Common myeloid progenitor, CD34-positive (primary cell): Measurements from ENCODE around the gene TNRC6C.
"Not testable (repeated sequence)": the region's sequence is repeated elsewhere in the genome, so short reads cannot be mapped to it uniquely, and the experiment has no call there.

Source experiments
- CTCF ChIA-PET: fragments of 350-600 bp; sonication (Branson Sonifier 250); formaldehyde crosslinking; loops from one replicate; lab custom pipeline; 2021; ENCODE audit warnings: antibody characterized with exemption; lab: Charles Lee
- POLR2A ChIA-PET: fragments of 350-600 bp; sonication (Branson Sonifier 250); formaldehyde crosslinking; loops from one replicate; lab custom pipeline; 2021; ENCODE audit warnings: antibody characterized with exemption; lab: Charles Lee
- DNase-seq, 3 donors: peaks; one replicate each; pipeline versions ENCODE4 v3.0.0 to v3.0.0-alpha.2; 2013
- H3K27ac ChIP-seq, 2 experiments: 1 replicate in 1 of 2; 2 replicates in 1 of 2; pipeline ENCODE4 v1.7.0; 2013; ENCODE audit warnings: inconsistent platforms in 2 of 2, low read length in 2 of 2, mild to moderate bottlenecking in 2 of 2, low read depth in 1 of 2, moderate library complexity in 1 of 2; ENCODE audit not compliant: severe bottlenecking in 2 of 2, insufficient read depth in 1 of 2, poor library complexity in 1 of 2
- H3K27me3 ChIP-seq, 5 experiments: replicated peaks in 2 of 5; 1 replicate in 3 of 5; 2 replicates in 2 of 5; pipeline versions ENCODE4 v1.6.1 to v1.7.0; 2013; ENCODE audit warnings: low read length in 4 of 5, mild to moderate bottlenecking in 2 of 5, moderate library complexity in 2 of 5, inconsistent platforms in 1 of 5; ENCODE audit not compliant: insufficient read depth in 5 of 5, control insufficient read depth in 4 of 5
- H3K36me3 ChIP-seq, 4 experiments: 1 replicate in 2 of 4; 2 replicates in 2 of 4; pipeline versions ENCODE4 v1.6.1 to v1.7.0; 2013; ENCODE audit warnings: low read length in 3 of 4, control low read depth in 1 of 4, mild to moderate bottlenecking in 1 of 4; ENCODE audit not compliant: control insufficient read depth in 4 of 4, insufficient read depth in 4 of 4
- H3K4me1 ChIP-seq, 4 experiments: 1 replicate in 3 of 4; 2 replicates in 1 of 4; pipeline versions ENCODE4 v1.6.1 to v1.7.1; 2013; ENCODE audit warnings: low read length in 3 of 4, mild to moderate bottlenecking in 3 of 4, control low read depth in 1 of 4, inconsistent platforms in 1 of 4, moderate library complexity in 1 of 4; ENCODE audit not compliant: control insufficient read depth in 4 of 4, insufficient read depth in 4 of 4; ENCODE audit errors: control extremely low read depth in 1 of 4
- H3K4me3 ChIP-seq, 7 experiments: 1 replicate in 4 of 7; 2 replicates in 3 of 7; pipeline versions ENCODE4 v1.5.1 to v1.7.0; 2013; ENCODE audit warnings: mild to moderate bottlenecking in 7 of 7, low read length in 6 of 7, moderate library complexity in 6 of 7, inconsistent platforms in 2 of 7, low read depth in 2 of 7, control low read depth in 1 of 7; ENCODE audit not compliant: insufficient read depth in 4 of 7, control insufficient read depth in 1 of 7; ENCODE audit errors: extremely low read depth in 1 of 7
- H3K9me3 ChIP-seq, 5 experiments: 1 replicate in 4 of 5; 2 replicates in 1 of 5; pipeline versions ENCODE4 v1.6.1 to v1.7.1; 2013; ENCODE audit warnings: low read length in 4 of 5, mild to moderate bottlenecking in 2 of 5, inconsistent platforms in 1 of 5, low read depth in 1 of 5, moderate library complexity in 1 of 5; ENCODE audit not compliant: control insufficient read depth in 4 of 5, insufficient read depth in 2 of 5; ENCODE audit errors: control extremely low read depth in 1 of 5
- WGBS: methylation state at CpG from one replicate; pipeline ENCODE4 v1.1.5; 2013; ENCODE audit not compliant: insufficient coverage; 5-methylcytosine and 5-hydroxymethylcytosine counted together

TNRC6C gene

GRCh38 chr17:77965352-77965751 lies 6.8 kb downstream of the TNRC6C start:
- ChIA-PET POLR2A (interaction anchor here (1.0 kb wide), 1 partner anchor 8 kb away, joined by 3 read pairs; no protein-coding TSS in a partner anchor), CTCF (interaction anchor here (0.8 to 1.7 kb wide), 6 partner anchors 9 to 49 kb away, joined by 3 to 5 read pairs (median 3); no protein-coding TSS in a partner anchor)
- no CpG with 5 or more reads among the region's 3 CpGs for WGBS
- DNase-seq = no peak
- Histone ChIP-seq H3K27ac (no peak overlapping the region), H3K27me3 (peaks cover 0 to 4% (median 3%) of the 10 kb centered on the region in 5 experiments), H3K4me1 (peaks cover 9 to 15% (median 11%) of the 10 kb centered on the region in 4 experiments), H3K36me3 (no peaks in the 10 kb centered on the region), H3K4me3 (no peak overlapping the region), H3K9me3 (no peaks in the 10 kb centered on the region)

- Histone ChIP-seq H3K36me3 (no peaks in the 10 kb centered on the region), H3K27ac (no peak overlapping the region), H3K27me3 (peaks cover 0 to 3% (median 0%) of the 10 kb centered on the region in 5 experiments), H3K4me3 (no peak overlapping the region), H3K9me3 (no peaks in the 10 kb centered on the region), H3K4me1 (peaks cover 4 to 11% (median 9%) of the 10 kb centered on the region in 4 experiments)
- ChIA-PET POLR2A (no interaction called here), CTCF (interaction anchor here (1.7 kb wide), 1 partner anchor 47 kb away, joined by 5 read pairs; no protein-coding TSS in a partner anchor)
- no peak for DNase-seq
- no CpG with 5 or more reads among the region's 2 CpGs for WGBS
Observed at GRCh38 chr17:77966476-77966875, 8.0 kb downstream of the TNRC6C start.

- Histone ChIP-seq H3K4me3 (no peak overlapping the region), H3K9me3 (no peaks in the 10 kb centered on the region), H3K4me1 (peaks cover 2 to 5% (median 3%) of the 10 kb centered on the region in 4 experiments), H3K27ac (no peak overlapping the region), H3K36me3 (no peaks in the 10 kb centered on the region), H3K27me3 (no peaks in the 10 kb centered on the region)
- 93% methylated on average over 3 of the region's 3 CpGs for WGBS
- no peak for DNase-seq
- CTCF ChIA-PET = no interaction called here
- POLR2A ChIA-PET = no interaction called here
Observed at GRCh38 chr17:77968788-77969187, 10.3 kb downstream of the TNRC6C start.

- H3K36me3 ChIP-seq, H3K4me1 ChIP-seq, POLR2A ChIA-PET, H3K27me3 ChIP-seq, H3K27ac ChIP-seq, H3K4me3 ChIP-seq, H3K9me3 ChIP-seq, DNase-seq: not testable (repeated sequence)
- CTCF ChIA-PET = interaction anchor here (0.6 to 2.0 kb wide), 5 partner anchors 18 to 258 kb away, joined by 3 to 8 read pairs (median 4); no protein-coding TSS in a partner anchor
- WGBS = 83% methylated on average over 1 of the region's 3 CpGs
Observed at GRCh38 chr17:77972271-77972670, 13.8 kb downstream of the TNRC6C start.

GRCh38 chr17:77973953-77974352 lies 15.4 kb downstream of the TNRC6C start:
- no CpG with 5 or more reads among the region's 2 CpGs for WGBS
- no peaks in the 10 kb centered on the region for H3K27me3 ChIP-seq
- H3K4me3 ChIP-seq = no peak overlapping the region
- ChIA-PET CTCF (interaction anchor here (1.8 to 2.0 kb wide), 2 partner anchors 10 to 39 kb away, joined by 8 read pairs; no protein-coding TSS in a partner anchor), POLR2A (no interaction called here)
- H3K36me3 ChIP-seq = no peaks in the 10 kb centered on the region
- no peaks in the 10 kb centered on the region for H3K9me3 ChIP-seq
- H3K4me1 ChIP-seq = no peaks in the 10 kb centered on the region
- no peak overlapping the region for H3K27ac ChIP-seq
- no peak for DNase-seq

GRCh38 chr17:77974396-77974795 lies 15.9 kb downstream of the TNRC6C start:
- WGBS = 100% methylated on average over 2 of the region's 4 CpGs
- no peaks in the 10 kb centered on the region for H3K36me3 ChIP-seq
- no peak for DNase-seq
- POLR2A ChIA-PET = no interaction called here
- H3K4me3 ChIP-seq = no peak overlapping the region
- H3K9me3 ChIP-seq = no peaks in the 10 kb centered on the region
- CTCF ChIA-PET = interaction anchor here (1.8 kb wide), 1 partner anchor 11 kb away, joined by 8 read pairs; no protein-coding TSS in a partner anchor
- no peaks in the 10 kb centered on the region for H3K27me3 ChIP-seq
- no peak overlapping the region for H3K27ac ChIP-seq
- no peaks in the 10 kb centered on the region for H3K4me1 ChIP-seq

- ChIA-PET POLR2A (interaction anchor here (0.6 kb wide), 2 partner anchors 23 to 72 kb away, joined by 3 read pairs; no protein-coding TSS in a partner anchor), CTCF (interaction anchor here (0.6 kb wide), 1 partner anchor 695 kb away, joined by 3 read pairs; no protein-coding TSS in a partner anchor)
- H3K27ac ChIP-seq, H3K4me1 ChIP-seq, DNase-seq, H3K9me3 ChIP-seq, H3K36me3 ChIP-seq, H3K4me3 ChIP-seq, H3K27me3 ChIP-seq: not testable (repeated sequence)
- 100% methylated on average over 3 of the region's 6 CpGs for WGBS
Observed at GRCh38 chr17:77982430-77982829, 23.9 kb downstream of the TNRC6C start.
